Liver (tissue), 9 donors: Measurements from ENCODE around the gene LIFR. TPM values are rescaled to one million over a fixed set of nuclear protein-coding genes. Genes with fewer than 3 reads are reported as not detected.

Experiments used
- DNase-seq: peaks from one replicate; pipeline ENCODE4 v3.0.0-alpha.2; 2017; ENCODE audit warnings: low spot score
- H3K27ac ChIP-seq, 2 donors: one replicate each; pipeline ENCODE4 v1.7.0; 2013; ENCODE audit warnings: inconsistent platforms in 2 of 2, low read length in 2 of 2, control low read depth in 1 of 2, low read depth in 1 of 2, mild to moderate bottlenecking in 1 of 2
- H3K27me3 ChIP-seq, 4 donors: one replicate each; pipeline versions ENCODE4 v1.6.1 to v1.7.0; 2013; ENCODE audit warnings: low read length in 3 of 4, inconsistent platforms in 1 of 4, mild to moderate bottlenecking in 1 of 4, moderate library complexity in 1 of 4; ENCODE audit not compliant: control insufficient read depth in 4 of 4, insufficient read depth in 4 of 4
- H3K36me3 ChIP-seq, 4 donors: one replicate each; pipeline versions ENCODE4 v1.6.1 to v1.7.0; 2013; ENCODE audit warnings: low read length in 3 of 4, mild to moderate bottlenecking in 3 of 4, low read depth in 1 of 4, moderate library complexity in 1 of 4; ENCODE audit not compliant: control insufficient read depth in 4 of 4, insufficient read depth in 3 of 4
- H3K4me1 ChIP-seq, 4 donors: one replicate each; pipeline versions ENCODE4 v1.6.1 to v1.7.0; 2013; ENCODE audit warnings: low read length in 3 of 4, mild to moderate bottlenecking in 3 of 4, moderate library complexity in 1 of 4; ENCODE audit not compliant: control insufficient read depth in 4 of 4, insufficient read depth in 4 of 4
- H3K4me3 ChIP-seq, 3 donors: one replicate each; pipeline versions ENCODE4 v1.6.1 to v1.7.0; 2013; ENCODE audit warnings: low read length in 3 of 3, control low read depth in 1 of 3, low read depth in 1 of 3, mild to moderate bottlenecking in 1 of 3
- H3K9ac ChIP-seq, 2 donors: one replicate each; pipeline ENCODE4 v1.7.0; 2013; ENCODE audit warnings: low read length in 2 of 2, mild to moderate bottlenecking in 2 of 2, moderate library complexity in 2 of 2, control low read depth in 1 of 2, low read depth in 1 of 2
- H3K9me3 ChIP-seq, 4 donors: one replicate each; pipeline versions ENCODE4 v1.6.1 to v1.7.0; 2013; ENCODE audit warnings: low read length in 3 of 4; ENCODE audit not compliant: control insufficient read depth in 4 of 4
- CTCF ChIP-seq: fragments of 150-350 bp; IDR thresholded peaks from 2 replicates; pipeline ENCODE4 v1.5.1; 2017; ENCODE audit warnings: improper control_type of control experiment, low read depth, low read length; ENCODE audit not compliant: missing input control
- EGR1 ChIP-seq, 2 donors: IDR thresholded peaks; 2 replicates each; pipeline ENCODE4 v1.6.1; 2016 to 2018; ENCODE audit warnings: antibody characterized with exemption in 2 of 2, low read depth in 2 of 2
- FOXA1 ChIP-seq: IDR thresholded peaks from 2 replicates; pipeline ENCODE4 v1.6.1; 2016; ENCODE audit warnings: antibody characterized with exemption
- FOXA2 ChIP-seq: IDR thresholded peaks from 2 replicates; pipeline ENCODE4 v1.6.1; 2016; ENCODE audit warnings: antibody characterized with exemption
- GABPA ChIP-seq, 2 donors: IDR thresholded peaks in 1 of 2; conservative IDR thresholded peaks in 1 of 2; 2 replicates each; pipeline ENCODE4 v1.6.1; 2016; ENCODE audit warnings: antibody characterized with exemption in 2 of 2, mild to moderate bottlenecking in 1 of 2, moderate library complexity in 1 of 2
- HNF4A ChIP-seq, 2 donors: conservative IDR thresholded peaks; 2 replicates each; pipeline ENCODE4 v1.6.1; 2016; ENCODE audit warnings: antibody characterized with exemption in 2 of 2, mild to moderate bottlenecking in 2 of 2
- HNF4G ChIP-seq: IDR thresholded peaks from 2 replicates; pipeline ENCODE4 v1.6.1; 2016; ENCODE audit warnings: antibody characterized with exemption
- JUND ChIP-seq, 2 donors: IDR thresholded peaks; 2 replicates each; pipeline ENCODE4 v1.6.1; 2016; ENCODE audit warnings: antibody characterized with exemption in 2 of 2
- MAX ChIP-seq: IDR thresholded peaks from 2 replicates; pipeline ENCODE4 v1.6.1; 2016; ENCODE audit warnings: antibody characterized with exemption
- NR2F2 ChIP-seq: IDR thresholded peaks from 2 replicates; pipeline ENCODE4 v1.6.1; 2016; ENCODE audit warnings: antibody characterized with exemption
- RAD21 ChIP-seq, 2 donors: IDR thresholded peaks; 2 replicates each; pipeline ENCODE4 v1.6.1; 2016; ENCODE audit warnings: antibody characterized with exemption in 2 of 2, mild to moderate bottlenecking in 2 of 2
- REST ChIP-seq: IDR thresholded peaks from 2 replicates; pipeline ENCODE4 v1.6.1; 2016; ENCODE audit warnings: antibody characterized with exemption, mild to moderate bottlenecking
- RXRA ChIP-seq, 2 donors: IDR thresholded peaks; 2 replicates each; pipeline ENCODE4 v1.6.1; 2017 to 2018; ENCODE audit warnings: antibody characterized with exemption in 2 of 2, mild to moderate bottlenecking in 1 of 2
- SP1 ChIP-seq: IDR thresholded peaks from 2 replicates; pipeline ENCODE4 v1.6.1; 2018; ENCODE audit warnings: antibody characterized with exemption, mild to moderate bottlenecking
- TAF1 ChIP-seq: conservative IDR thresholded peaks from 2 replicates; pipeline ENCODE4 v1.6.1; 2016; ENCODE audit warnings: antibody characterized with exemption, mild to moderate bottlenecking
- YY1 ChIP-seq: IDR thresholded peaks from 2 replicates; pipeline ENCODE4 v1.6.1; 2016; ENCODE audit warnings: antibody characterized with exemption, mild to moderate bottlenecking
- WGBS: extraction: QIAGEN DNeasy Blood & Tissue Kit; methylation state at CpG from one replicate; pipeline ENCODE4 v1.1.7; 2013; 5-methylcytosine and 5-hydroxymethylcytosine counted together
- polyA plus RNA-seq, 2 donors: library from polyadenylated mRNA; stranded (reverse) in 1 of 2; unstranded in 1 of 2; fragments of 200-250 nt in 1 of 2; fragments of >200 nt in 1 of 2; fragmentation: Nextera tagmentation in 1 of 2; extraction: Ambion mirVana in 1 of 2; gene quantifications; one replicate each; pipeline versions ENCODE4 v1.2.1 to v1.2.3, GENCODE V29; 2013 to 2015
- total RNA-seq, 2 donors: library from RNA; depleted of rRNA; stranded (reverse); fragments of >200 nt; gene quantifications; one replicate each; pipeline ENCODE4 v1.2.3, GENCODE V29; 2014
- TF ChIP-seq, protein P1 (sequence below): IDR thresholded peaks from 2 replicates; pipeline ENCODE4 v1.6.1; 2016; ENCODE audit warnings: antibody characterized with exemption
- TF ChIP-seq, protein P2 (sequence below): IDR thresholded peaks from 2 replicates; pipeline ENCODE4 v1.6.1; 2016; ENCODE audit warnings: antibody characterized with exemption
- donor health status: healthy.
- donor health status: healthy.
- donor health status: healthy.
- donor health status: healthy.
- donor health status: healthy.

Gene LIFR
- total and polyA plus RNA-seq, 4 donors: 10.5 to 79.7 (median 32.8) TPM

- H3K27me3 ChIP-seq: peaks cover 0 to 2% (median 0%) of the 10 kb centered on the region in 4 donors
- no peak overlapping the region for H3K9ac ChIP-seq
- no peak overlapping the region for H3K4me3 ChIP-seq
- H3K4me1 ChIP-seq: no peaks in the 10 kb centered on the region
- H3K9me3 ChIP-seq: no peaks in the 10 kb centered on the region
- no peak overlapping the region for H3K27ac ChIP-seq
- no peak for DNase-seq
- no peaks in the 10 kb centered on the region for H3K36me3 ChIP-seq
- 91% methylated on average over 11 of the region's 11 CpGs for WGBS
- TF ChIP-seq TAF1: no peak
- TF ChIP-seq, protein P1, sequence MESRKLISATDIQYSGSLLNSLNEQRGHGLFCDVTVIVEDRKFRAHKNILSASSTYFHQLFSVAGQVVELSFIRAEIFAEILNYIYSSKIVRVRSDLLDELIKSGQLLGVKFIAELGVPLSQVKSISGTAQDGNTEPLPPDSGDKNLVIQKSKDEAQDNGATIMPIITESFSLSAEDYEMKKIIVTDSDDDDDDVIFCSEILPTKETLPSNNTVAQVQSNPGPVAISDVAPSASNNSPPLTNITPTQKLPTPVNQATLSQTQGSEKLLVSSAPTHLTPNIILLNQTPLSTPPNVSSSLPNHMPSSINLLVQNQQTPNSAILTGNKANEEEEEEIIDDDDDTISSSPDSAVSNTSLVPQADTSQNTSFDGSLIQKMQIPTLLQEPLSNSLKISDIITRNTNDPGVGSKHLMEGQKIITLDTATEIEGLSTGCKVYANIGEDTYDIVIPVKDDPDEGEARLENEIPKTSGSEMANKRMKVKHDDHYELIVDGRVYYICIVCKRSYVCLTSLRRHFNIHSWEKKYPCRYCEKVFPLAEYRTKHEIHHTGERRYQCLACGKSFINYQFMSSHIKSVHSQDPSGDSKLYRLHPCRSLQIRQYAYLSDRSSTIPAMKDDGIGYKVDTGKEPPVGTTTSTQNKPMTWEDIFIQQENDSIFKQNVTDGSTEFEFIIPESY: no peak
- TF ChIP-seq YY1: no peak
- no peak for TF ChIP-seq NR2F2
- no peak for TF ChIP-seq GABPA (IDR thresholded peaks at IDR 0.05 in 1 of 2, conservative IDR thresholded peaks at IDR 0.05 in 1 of 2)
- TF ChIP-seq HNF4G: no peak
- no peak for TF ChIP-seq EGR1 (IDR thresholded peaks at IDR 0.05; ENCODE audit: low read depth in 2 of 2)
Observed at GRCh38 chr5:38453921-38454320, 102.5 kb downstream of the LIFR start.

- no peak overlapping the region for H3K4me3 ChIP-seq
- H3K36me3 ChIP-seq: no peaks in the 10 kb centered on the region
- DNase-seq: no peak
- H3K27me3 ChIP-seq: peaks cover 0 to 2% (median 0%) of the 10 kb centered on the region in 4 donors
- TF ChIP-seq, protein P2, sequence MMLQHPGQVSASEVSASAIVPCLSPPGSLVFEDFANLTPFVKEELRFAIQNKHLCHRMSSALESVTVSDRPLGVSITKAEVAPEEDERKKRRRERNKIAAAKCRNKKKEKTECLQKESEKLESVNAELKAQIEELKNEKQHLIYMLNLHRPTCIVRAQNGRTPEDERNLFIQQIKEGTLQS: no peak
- TF ChIP-seq REST: no peak
- TF ChIP-seq NR2F2: no peak
- no peak for TF ChIP-seq HNF4A (conservative IDR thresholded peaks at IDR 0.05)
- TF ChIP-seq TAF1: no peak
- no peak for TF ChIP-seq RAD21 (IDR thresholded peaks at IDR 0.05)
- TF ChIP-seq FOXA1: no peak
- no peak for TF ChIP-seq YY1
- no peak for TF ChIP-seq FOXA2
- TF ChIP-seq GABPA (IDR thresholded peaks at IDR 0.05 in 1 of 2, conservative IDR thresholded peaks at IDR 0.05 in 1 of 2): no peak
- no peak for TF ChIP-seq CTCF
- TF ChIP-seq HNF4G: no peak
- TF ChIP-seq SP1: no peak
- TF ChIP-seq EGR1 (IDR thresholded peaks at IDR 0.05; ENCODE audit: low read depth in 2 of 2): no peak
- TF ChIP-seq JUND (IDR thresholded peaks at IDR 0.05): no peak
- TF ChIP-seq, protein P1: no peak
- no peak for TF ChIP-seq MAX
- no peak for TF ChIP-seq RXRA (IDR thresholded peaks at IDR 0.05)
- H3K27ac ChIP-seq: no peak overlapping the region
- no peaks in the 10 kb centered on the region for H3K4me1 ChIP-seq
- 73% methylated on average over 3 of the region's 3 CpGs for WGBS
- no peaks in the 10 kb centered on the region for H3K9me3 ChIP-seq
- H3K9ac ChIP-seq: no peak overlapping the region
Observed at GRCh38 chr5:38453506-38453905, 102.9 kb downstream of the LIFR start.
